HCT116 (cell line): ENCODE measurements around the gene MPHOSPH10.

Experiments
- CEBPB ChIP-seq: IDR thresholded peaks from 2 replicates; pipeline ENCODE4 v1.6.1; 2012; ENCODE audit warnings: low read depth
- ELF1 ChIP-seq: IDR thresholded peaks from 2 replicates; pipeline ENCODE4 v1.6.1; 2012; ENCODE audit warnings: low read depth, borderline replicate concordance
- POLR2A ChIP-seq: IDR thresholded peaks from 2 replicates; pipeline ENCODE4 v1.7.0; 2011; ENCODE audit warnings: borderline replicate concordance; ENCODE audit not compliant: insufficient read depth, insufficient read length; ENCODE audit errors: extremely low read depth
- SRF ChIP-seq: IDR thresholded peaks from 2 replicates; pipeline ENCODE4 v1.6.1; 2012; ENCODE audit warnings: low read depth
- ZFX ChIP-seq: fragments of 450-650 bp; IDR thresholded peaks from 2 replicates; pipeline ENCODE4 v1.6.1; 2017
- TF ChIP-seq, protein P1 (sequence below), 3 experiments: fragments of 200-600 bp in 1 of 3; sonication (generic) in 1 of 3; IDR thresholded peaks in 2 of 3; conservative IDR thresholded peaks in 1 of 3; 2 replicates each; pipeline ENCODE4 v1.5.1; 2012 to 2017; ENCODE audit warnings: low read depth in 2 of 3, low read length in 2 of 3, antibody characterized with exemption in 1 of 3, borderline replicate concordance in 1 of 3, control low read depth in 1 of 3, mild to moderate bottlenecking in 1 of 3, mixed read lengths in 1 of 3, mixed run types in 1 of 3, moderate library complexity in 1 of 3; ENCODE audit not compliant: insufficient read depth in 1 of 3

DNA sequence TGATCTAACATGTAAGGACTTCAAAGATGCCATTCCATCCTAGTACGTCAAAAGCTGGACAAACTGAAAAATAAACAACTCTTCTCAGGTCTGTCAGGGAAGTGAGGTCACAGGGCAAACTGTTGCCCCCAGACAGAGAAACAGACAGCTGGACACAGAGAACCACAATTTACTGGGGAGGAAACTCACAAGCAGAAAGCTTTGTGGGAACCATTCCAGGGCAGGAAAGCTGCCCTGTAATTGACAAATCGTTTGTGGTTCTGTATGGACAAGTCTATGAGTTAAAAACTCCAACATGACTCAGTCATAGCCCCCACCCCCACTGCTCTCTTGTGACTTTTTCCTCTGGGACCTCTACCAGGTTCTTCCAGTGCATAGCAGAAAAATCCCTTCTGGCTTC is 28.8 kb upstream of the MPHOSPH10 start:
- TF ChIP-seq POLR2A, result no peak
- TF ChIP-seq SRF, result no peak
- TF ChIP-seq ELF1, result no peak
- TF ChIP-seq, protein P1, sequence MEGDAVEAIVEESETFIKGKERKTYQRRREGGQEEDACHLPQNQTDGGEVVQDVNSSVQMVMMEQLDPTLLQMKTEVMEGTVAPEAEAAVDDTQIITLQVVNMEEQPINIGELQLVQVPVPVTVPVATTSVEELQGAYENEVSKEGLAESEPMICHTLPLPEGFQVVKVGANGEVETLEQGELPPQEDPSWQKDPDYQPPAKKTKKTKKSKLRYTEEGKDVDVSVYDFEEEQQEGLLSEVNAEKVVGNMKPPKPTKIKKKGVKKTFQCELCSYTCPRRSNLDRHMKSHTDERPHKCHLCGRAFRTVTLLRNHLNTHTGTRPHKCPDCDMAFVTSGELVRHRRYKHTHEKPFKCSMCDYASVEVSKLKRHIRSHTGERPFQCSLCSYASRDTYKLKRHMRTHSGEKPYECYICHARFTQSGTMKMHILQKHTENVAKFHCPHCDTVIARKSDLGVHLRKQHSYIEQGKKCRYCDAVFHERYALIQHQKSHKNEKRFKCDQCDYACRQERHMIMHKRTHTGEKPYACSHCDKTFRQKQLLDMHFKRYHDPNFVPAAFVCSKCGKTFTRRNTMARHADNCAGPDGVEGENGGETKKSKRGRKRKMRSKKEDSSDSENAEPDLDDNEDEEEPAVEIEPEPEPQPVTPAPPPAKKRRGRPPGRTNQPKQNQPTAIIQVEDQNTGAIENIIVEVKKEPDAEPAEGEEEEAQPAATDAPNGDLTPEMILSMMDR (IDR thresholded peaks at IDR 0.05 in 2 of 3, conservative IDR thresholded peaks at IDR 0.05 in 1 of 3; ENCODE audit: borderline replicate concordance in 1 of 3, insufficient read depth in 1 of 3, low read depth in 2 of 3, low read length in 2 of 3), result no peak
- TF ChIP-seq ZFX, result no peak
- TF ChIP-seq CEBPB, result no peak
